Measurements from ENCODE around the gene IL17C. TPM values are rescaled to one million over a fixed set of nuclear protein-coding genes. Genes with fewer than 3 reads are reported as not detected.

The IL17C gene
- total and polyA plus RNA-seq, 9 donors, result not detected

DNA sequence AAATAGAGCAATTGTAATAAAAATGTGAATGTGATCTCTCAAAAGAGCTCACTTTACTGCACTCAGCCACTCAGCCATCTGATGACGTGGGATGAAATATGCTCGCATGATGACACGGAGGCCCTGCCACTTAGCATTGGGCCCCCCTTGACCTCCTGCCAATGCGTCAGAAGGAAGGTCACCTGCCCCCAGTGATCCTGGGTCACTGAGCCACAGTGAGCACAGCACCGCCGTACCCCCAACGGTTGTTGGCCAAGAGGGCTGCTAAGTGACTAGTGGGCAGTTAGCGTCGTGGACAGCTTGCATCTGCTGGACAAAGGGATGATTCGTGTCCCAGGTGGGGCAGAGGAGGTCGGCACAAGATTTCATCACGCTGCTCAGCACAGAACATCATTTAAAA lies 45.3 kb upstream of the IL17C start:
- no peak for DNase-seq
- Histone ChIP-seq H3K4me3 (no peak overlapping the region), H3K4me1 (ENCODE audit: insufficient read depth) (no peaks in the 10 kb centered on the region), H3K27ac (no peak overlapping the region), H3K36me3 (no peaks in the 10 kb centered on the region), H3K27me3 (no peaks in the 10 kb centered on the region), H3K9me3 (no peaks in the 10 kb centered on the region)
- intact Hi-C loops (cut with DNase I), result no loop called here
- TF ChIP-seq POLR2A (IDR thresholded peaks at IDR 0.05) (no peak), EP300 (IDR thresholded peaks at IDR 0.05) (no peak), CTCF (IDR thresholded peaks at IDR 0.05) (no peak)
- WGBS, 3 donors, result 89 to 91% (median 89%) methylated on average over 12 of the region's 12 CpGs

DNA sequence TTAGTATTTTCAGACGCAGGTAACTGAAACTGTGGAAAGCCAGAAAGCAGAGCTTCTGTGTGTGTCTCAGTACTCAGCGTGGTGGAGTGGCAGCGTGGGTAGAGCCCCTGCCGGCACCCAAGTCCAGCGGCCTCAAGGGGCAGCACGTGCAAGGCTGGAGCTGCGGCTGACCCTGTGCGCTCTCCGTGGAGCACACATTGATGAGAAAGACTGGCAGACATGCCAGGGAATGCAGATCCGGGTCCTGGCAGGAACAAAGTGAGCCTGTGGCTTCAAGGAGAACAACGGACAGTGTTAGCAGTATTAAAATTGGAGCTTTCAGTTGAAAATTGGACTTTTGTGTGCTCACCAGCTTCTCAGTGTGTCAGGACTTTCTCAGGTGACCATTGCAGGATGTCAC lies 44.9 kb upstream of the IL17C start:
- 77 to 83% (median 79%) methylated on average over 11 of the region's 11 CpGs for WGBS, 3 donors
- Histone ChIP-seq H3K27me3 (no peaks in the 10 kb centered on the region), H3K4me3 (no peak overlapping the region), H3K27ac (no peak overlapping the region), H3K9me3 (no peaks in the 10 kb centered on the region), H3K4me1 (ENCODE audit: insufficient read depth) (no peaks in the 10 kb centered on the region), H3K36me3 (no peaks in the 10 kb centered on the region)
- intact Hi-C loops (cut with DNase I), result no loop called here
- no peak for TF ChIP-seq POLR2A (IDR thresholded peaks at IDR 0.05)
- TF ChIP-seq CTCF (IDR thresholded peaks at IDR 0.05), result no peak
- no peak for TF ChIP-seq EP300 (IDR thresholded peaks at IDR 0.05)
- no peak for DNase-seq

- no peaks in the 10 kb centered on the region for H3K36me3 ChIP-seq
- H3K27ac ChIP-seq, result no peak overlapping the region
- no peak for DNase-seq
- WGBS, 3 donors, result 85 to 96% (median 90%) methylated on average over 6 of the region's 6 CpGs
- TF ChIP-seq EP300 (IDR thresholded peaks at IDR 0.05) (no peak), CTCF (IDR thresholded peaks at IDR 0.05) (no peak), POLR2A (IDR thresholded peaks at IDR 0.05) (no peak)
- H3K9me3 ChIP-seq, result no peaks in the 10 kb centered on the region
- no peak overlapping the region for H3K4me3 ChIP-seq
- no peaks in the 10 kb centered on the region for H3K27me3 ChIP-seq
- intact Hi-C loops (cut with DNase I), result no loop called here
- no peaks in the 10 kb centered on the region for H3K4me1 ChIP-seq (ENCODE audit: insufficient read depth)
Observed at GRCh38 chr16:88593910-88594309, 44.5 kb upstream of the IL17C start.

DNA sequence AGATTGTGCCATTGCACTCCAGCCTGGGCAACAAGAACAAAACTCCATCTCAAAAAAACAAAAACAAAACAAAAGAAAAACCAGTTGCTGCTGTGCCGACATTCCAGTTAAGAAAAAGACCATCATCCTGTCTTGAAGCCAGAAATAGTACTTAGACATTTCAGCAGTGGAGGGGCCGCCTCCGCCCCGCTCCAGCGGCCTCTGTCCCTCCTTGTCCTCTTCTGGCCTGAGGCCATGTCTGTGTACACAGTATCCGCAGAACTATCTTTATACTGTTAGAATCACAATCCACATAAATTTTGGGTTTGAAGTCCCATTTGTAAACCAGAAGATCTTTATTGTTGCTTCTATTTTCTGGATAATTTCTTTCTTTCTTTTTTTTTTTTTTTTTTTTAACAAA lies 43.3 kb upstream of the IL17C start:
- Histone ChIP-seq H3K4me3 (no peak overlapping the region), H3K27me3 (no peaks in the 10 kb centered on the region), H3K9me3 (no peaks in the 10 kb centered on the region), H3K4me1 (ENCODE audit: insufficient read depth) (no peaks in the 10 kb centered on the region), H3K27ac (no peak overlapping the region), H3K36me3 (no peaks in the 10 kb centered on the region)
- WGBS, 3 donors, result 89 to 91% (median 90%) methylated on average over 6 of the region's 6 CpGs
- DNase-seq, result no peak
- TF ChIP-seq CTCF (IDR thresholded peaks at IDR 0.05) (no peak), POLR2A (IDR thresholded peaks at IDR 0.05) (no peak), EP300 (IDR thresholded peaks at IDR 0.05) (no peak)
- intact Hi-C loops (cut with DNase I), result no loop called here

GRCh38 chr16:88595921-88596320 lies 42.5 kb upstream of the IL17C start:
- Histone ChIP-seq H3K4me1 (ENCODE audit: insufficient read depth) (no peaks in the 10 kb centered on the region), H3K9me3 (no peaks in the 10 kb centered on the region), H3K36me3 (no peaks in the 10 kb centered on the region), H3K27ac (no peak overlapping the region), H3K4me3 (no peak overlapping the region), H3K27me3 (no peaks in the 10 kb centered on the region)
- TF ChIP-seq EP300 (IDR thresholded peaks at IDR 0.05) (no peak), CTCF (IDR thresholded peaks at IDR 0.05) (no peak), POLR2A (IDR thresholded peaks at IDR 0.05) (no peak)
- intact Hi-C loops (cut with DNase I), result no loop called here
- DNase-seq, result no peak
- WGBS, 3 donors, result 93 to 95% (median 93%) methylated on average over 10 of the region's 10 CpGs

Data from ovary (tissue), 9 donors.